HG03439 (cell line): ENCODE measurements around the gene USH1G.
A peak's percentile ranks its signal among the peaks of the same experiment; 100 is the strongest.
"Not testable (repeated sequence)": the region's sequence is repeated elsewhere in the genome, so short reads cannot be mapped to it uniquely, and the experiment has no call there.

Experiments
- ATAC-seq: cut with Tn5 transposase; IDR thresholded peaks from one replicate; pipeline ENCODE4 v1.9.1; 2021; ENCODE audit warnings: mild to moderate bottlenecking, moderate library complexity; ENCODE audit not compliant: unreplicated experiment

The USH1G gene

GRCh38 chr17:74877592-74878548, 45.2 kb downstream of the USH1G start:
- no peak for ATAC-seq

GRCh38 chr17:74875977-74876593, 47.0 kb downstream of the USH1G start:
- no peak for ATAC-seq

GRCh38 chr17:74875155-74875976, 47.7 kb downstream of the USH1G start:
- ATAC-seq, result no peak

- ATAC-seq, result no peak
These were observed 48.4 kb downstream of the USH1G start for GRCh38 chr17:74874615-74875037.

- no peak for ATAC-seq
These were observed 49.0 kb downstream of the USH1G start for GRCh38 chr17:74873874-74874614.

GRCh38 chr17:74873037-74873873, 49.8 kb downstream of the USH1G start:
- ATAC-seq, result peak; percentile 91

- ATAC-seq, result peak; percentile 27
These were observed 50.6 kb downstream of the USH1G start, which contains the start of gene FDXR for GRCh38 chr17:74872313-74873036. Gene FDXR (minus strand): TSS chr17:74872994. CDS start chr17:74872944, 50 bp downstream.

- ATAC-seq, result no peak
These were observed 51.5 kb downstream of the USH1G start for GRCh38 chr17:74871356-74872076.

- ATAC-seq, result no peak
These were observed 52.5 kb downstream of the USH1G start for GRCh38 chr17:74870512-74870911.

- not testable (repeated sequence) for ATAC-seq
These were observed 53.0 kb downstream of the USH1G start for GRCh38 chr17:74870028-74870427.

GRCh38 chr17:74868908-74869255, 54.2 kb downstream of the USH1G start:
- no peak for ATAC-seq

- ATAC-seq, result no peak
These were observed 54.7 kb downstream of the USH1G start for GRCh38 chr17:74868251-74868907.

GRCh38 chr17:74866198-74866835, 56.7 kb downstream of the USH1G start:
- ATAC-seq, result no peak
